H1 (cell line): ENCODE measurements around the gene CLEC16A. TPM values are rescaled to one million over a fixed set of nuclear protein-coding genes. Genes with fewer than 3 reads are reported as not detected.
A peak's percentile ranks its signal among the peaks of the same experiment; 100 is the strongest.

ENCODE experiments used
- CTCF ChIA-PET: fragments of 300-600 bp; sonication (Branson Sonifier 250); formaldehyde crosslinking; loops from one replicate; lab custom pipeline; 2021; ENCODE audit not compliant: partially characterized antibody; lab: Charles Lee
- POLR2A ChIA-PET: fragments of 300-600 bp; sonication (Branson Sonifier 250); formaldehyde crosslinking; loops from one replicate; lab custom pipeline; 2021; ENCODE audit warnings: inconsistent platforms; ENCODE audit not compliant: partially characterized antibody; lab: Charles Lee
- DNase-seq, 2 experiments: peaks; one replicate each; pipeline versions ENCODE4 v3.0.0 to v3.0.0-alpha.2; 2010 to 2022; ENCODE audit warnings: low spot score in 2 of 2, low read depth in 1 of 2, mixed read lengths in 1 of 2
- FAIRE-seq: peaks from 2 replicates; lab custom pipeline; 2011; peaks lifted over from hg19 to GRCh38; lab: Jason Lieb, UNC
- H2AFZ ChIP-seq: 2 replicates; pipeline ENCODE4 v1.8.1; 2012; ENCODE audit warnings: low read length, inconsistent platforms
- H2AK5ac ChIP-seq: 2 replicates; pipeline ENCODE4 v1.6.1; 2013; ENCODE audit warnings: low read depth, low read length
- H2BK120ac ChIP-seq: replicated peaks from 2 replicates; pipeline ENCODE3; 2013; ENCODE audit warnings: low read depth, low read length, inconsistent platforms
- H2BK12ac ChIP-seq: 2 replicates; pipeline ENCODE4 v1.6.1; 2013; ENCODE audit warnings: low read depth, low read length
- H2BK15ac ChIP-seq: 2 replicates; pipeline ENCODE4 v1.6.1; 2013; ENCODE audit warnings: low read length
- H2BK20ac ChIP-seq: 2 replicates; pipeline ENCODE4 v1.6.1; 2013; ENCODE audit warnings: low read length
- H2BK5ac ChIP-seq: 2 replicates; pipeline ENCODE4 v1.6.1; 2013; ENCODE audit warnings: low read depth, low read length
- H3K14ac ChIP-seq: 2 replicates; pipeline ENCODE4 v1.6.1; 2013; ENCODE audit warnings: inconsistent platforms; ENCODE audit not compliant: insufficient read length
- H3K18ac ChIP-seq: 2 replicates; pipeline ENCODE4 v1.6.1; 2013; ENCODE audit warnings: low read length; ENCODE audit errors: extremely low read depth
- H3K23ac ChIP-seq: 2 replicates; pipeline ENCODE4 v1.6.1; 2013; ENCODE audit warnings: inconsistent platforms; ENCODE audit not compliant: insufficient read length
- H3K23me2 ChIP-seq: 2 replicates; pipeline ENCODE4 v1.6.1; 2013; ENCODE audit warnings: low read depth, low read length
- H3K27ac ChIP-seq: 2 replicates; pipeline ENCODE4 v1.6.1; 2011; ENCODE audit warnings: low read depth, low read length, inconsistent platforms
- H3K27me3 ChIP-seq, 4 experiments: replicated peaks in 1 of 4; 1 replicate in 1 of 4; 2 replicates in 3 of 4; pipeline versions ENCODE4 v1.6.1 to v1.8.1; 2011 to 2013; ENCODE audit warnings: low read length in 3 of 4, mild to moderate bottlenecking in 3 of 4, inconsistent platforms in 2 of 4, mixed read lengths in 2 of 4, moderate library complexity in 1 of 4; ENCODE audit not compliant: control insufficient read depth in 3 of 4, insufficient read depth in 3 of 4; ENCODE audit errors: extremely low read depth in 1 of 4
- H3K36me3 ChIP-seq, 4 experiments: 2 replicates each; pipeline versions ENCODE4 v1.6.1 to v1.8.1; 2011 to 2013; ENCODE audit warnings: mild to moderate bottlenecking in 4 of 4, low read length in 3 of 4, moderate library complexity in 2 of 4, control low read depth in 1 of 4, inconsistent platforms in 1 of 4; ENCODE audit not compliant: insufficient read depth in 4 of 4, control insufficient read depth in 2 of 4
- H3K4ac ChIP-seq: replicated peaks from 2 replicates; pipeline ENCODE3; 2013; ENCODE audit warnings: low read length, low read depth, mixed read lengths, inconsistent platforms; ENCODE audit not compliant: insufficient read length
- H3K4me1 ChIP-seq, 4 experiments: replicated peaks in 1 of 4; 1 replicate in 1 of 4; 2 replicates in 3 of 4; pipeline versions ENCODE4 v1.6.1 to v1.8.1; 2011 to 2013; ENCODE audit warnings: low read length in 3 of 4, inconsistent platforms in 2 of 4, mixed read lengths in 1 of 4; ENCODE audit not compliant: insufficient read depth in 4 of 4, control insufficient read depth in 3 of 4
- H3K4me2 ChIP-seq, 2 experiments: 2 replicates each; pipeline versions ENCODE4 v1.6.1 to v1.8.1; 2011 to 2013; ENCODE audit warnings: low read depth in 2 of 2, low read length in 2 of 2, control low read depth in 1 of 2, inconsistent platforms in 1 of 2, mild to moderate bottlenecking in 1 of 2; ENCODE audit not compliant: insufficient read depth in 1 of 2
- H3K4me3 ChIP-seq, 4 experiments: fragments of 200-600, 300-600 bp in 1 of 4; sonication (generic), shearing (Covaris generic), sonication (Bioruptor Twin) in 1 of 4; 2 replicates each; pipeline versions ENCODE4 v1.5.1 to v1.8.1; 2011 to 2016; ENCODE audit warnings: low read length in 4 of 4, low read depth in 3 of 4, control low read depth in 2 of 4, inconsistent platforms in 2 of 4, mild to moderate bottlenecking in 2 of 4, mixed read lengths in 1 of 4, moderate library complexity in 1 of 4; ENCODE audit not compliant: insufficient read depth in 2 of 4; ENCODE audit errors: extremely low read depth in 1 of 4
- H3K56ac ChIP-seq: replicated peaks from 2 replicates; pipeline ENCODE3; 2013; ENCODE audit warnings: low read depth, mild to moderate bottlenecking, mixed read lengths, low read length, inconsistent platforms; ENCODE audit not compliant: insufficient read length
- H3K79me1 ChIP-seq: 2 replicates; pipeline ENCODE4 v1.6.1; 2013; ENCODE audit warnings: low read depth, low read length, control low read depth
- H3K79me2 ChIP-seq, 2 experiments: 2 replicates each; pipeline versions ENCODE4 v1.6.1 to v1.8.1; 2012 to 2013; ENCODE audit warnings: low read length in 2 of 2, mild to moderate bottlenecking in 2 of 2, inconsistent platforms in 1 of 2; ENCODE audit not compliant: insufficient read depth in 2 of 2, control insufficient read depth in 1 of 2
- H3K9ac ChIP-seq, 4 experiments: replicated peaks in 1 of 4; 1 replicate in 1 of 4; 2 replicates in 3 of 4; pipeline versions ENCODE4 v1.6.1 to v1.8.1; 2011 to 2013; ENCODE audit warnings: low read depth in 3 of 4, low read length in 3 of 4, control low read depth in 2 of 4, mild to moderate bottlenecking in 2 of 4, moderate library complexity in 2 of 4, inconsistent platforms in 1 of 4; ENCODE audit errors: extremely low read depth in 1 of 4
- H3K9me3 ChIP-seq, 2 experiments: 2 replicates each; pipeline versions ENCODE4 v1.6.1 to v1.8.1; 2012 to 2013; ENCODE audit warnings: mild to moderate bottlenecking in 2 of 2, moderate library complexity in 2 of 2, control low read depth in 1 of 2, inconsistent platforms in 1 of 2, low read depth in 1 of 2, low read length in 1 of 2, mixed read lengths in 1 of 2; ENCODE audit not compliant: insufficient read depth in 2 of 2
- H4K20me1 ChIP-seq, 2 experiments: replicated peaks in 1 of 2; 2 replicates each; pipeline versions ENCODE3 to v1.8.1; 2011 to 2013; ENCODE audit warnings: inconsistent platforms in 2 of 2, low read length in 2 of 2, mild to moderate bottlenecking in 1 of 2; ENCODE audit not compliant: insufficient read depth in 2 of 2, control insufficient read depth in 1 of 2
- H4K5ac ChIP-seq: 2 replicates; pipeline ENCODE4 v1.6.1; 2013; ENCODE audit warnings: low read length, low read depth, mixed read lengths, inconsistent platforms; ENCODE audit not compliant: insufficient read length
- H4K8ac ChIP-seq: 2 replicates; pipeline ENCODE4 v1.8.0; 2013; ENCODE audit warnings: mild to moderate bottlenecking, moderate library complexity, low read length, inconsistent platforms; ENCODE audit not compliant: insufficient read depth; ENCODE audit errors: extremely low read depth
- H4K91ac ChIP-seq: replicated peaks from 2 replicates; pipeline ENCODE3; 2013; ENCODE audit warnings: low read length, mixed read lengths, inconsistent platforms; ENCODE audit not compliant: insufficient read length
- BCL11A ChIP-seq, 2 experiments: IDR thresholded peaks; one replicate each; pipeline ENCODE4 v1.6.1; 2011; ENCODE audit warnings: low read depth in 2 of 2, low read length in 2 of 2, mild to moderate bottlenecking in 2 of 2
- CTBP2 ChIP-seq: IDR thresholded peaks from 2 replicates; pipeline ENCODE4 v1.7.0; 2011; ENCODE audit warnings: borderline replicate concordance, mild to moderate bottlenecking, moderate library complexity, mixed read lengths, low read length; ENCODE audit not compliant: insufficient read depth, insufficient read length
- EZH2 ChIP-seq: fragments of 200-600 bp; sonication (generic); IDR thresholded peaks from 2 replicates; pipeline ENCODE4 v1.7.1; 2012; ENCODE audit warnings: low read depth, mild to moderate bottlenecking, moderate library complexity, low read length, inconsistent platforms; ENCODE audit not compliant: severe bottlenecking
- GTF2F1 ChIP-seq: IDR thresholded peaks from 2 replicates; pipeline ENCODE4 v1.6.1; 2012; ENCODE audit warnings: low read depth, low read length, improper control_type of control experiment, borderline replicate concordance
- HDAC2 ChIP-seq, 2 experiments: fragments of 300-600 bp in 1 of 2; sonication (generic) in 1 of 2; IDR thresholded peaks; 2 replicates each; pipeline ENCODE4 v1.6.1; 2011 to 2012; ENCODE audit warnings: low read depth in 2 of 2, low read length in 2 of 2, mild to moderate bottlenecking in 2 of 2, moderate library complexity in 2 of 2, borderline replicate concordance in 1 of 2, inconsistent platforms in 1 of 2
- KDM4A ChIP-seq: IDR thresholded peaks from one replicate; pipeline ENCODE4 v1.7.1; 2012; ENCODE audit warnings: low read depth, mild to moderate bottlenecking, moderate library complexity, low read length, inconsistent platforms; ENCODE audit not compliant: severe bottlenecking
- RBBP5 ChIP-seq: IDR thresholded peaks from 2 replicates; pipeline ENCODE4 v1.7.1; 2012; ENCODE audit warnings: low read depth, mild to moderate bottlenecking, inconsistent platforms, low read length, moderate library complexity, borderline replicate concordance
- SIRT6 ChIP-seq: IDR thresholded peaks from one replicate; pipeline ENCODE4 v1.7.1; 2012; ENCODE audit warnings: low read length, inconsistent platforms
- SRF ChIP-seq: IDR thresholded peaks from 2 replicates; pipeline ENCODE4 v1.6.1; 2011; ENCODE audit warnings: mild to moderate bottlenecking, low read depth, low read length, moderate library complexity
- SUZ12 ChIP-seq: fragments of 200-600 bp; sonication (generic); IDR thresholded peaks from 2 replicates; pipeline ENCODE4 v1.6.1; 2012; ENCODE audit warnings: mild to moderate bottlenecking, inconsistent platforms, low read length, moderate library complexity, mixed read lengths
- TBP ChIP-seq: IDR thresholded peaks from 2 replicates; pipeline ENCODE4 v1.6.1; 2011; ENCODE audit warnings: low read depth, low read length, improper control_type of control experiment
- WGBS, 2 experiments: shearing (Covaris generic) in 1 of 2; methylation state at CpG; one replicate each; pipeline versions ENCODE4 v1.1.6 to v1.1.7; 2013 to 2015; ENCODE audit warnings: low lambda C conversion rate in 2 of 2, mixed read lengths in 2 of 2, inconsistent platforms in 1 of 2, low coverage in 1 of 2, missing lambda C conversion rate in 1 of 2; ENCODE audit not compliant: insufficient replicate concordance in 2 of 2, insufficient coverage in 1 of 2, insufficient read length in 1 of 2; ENCODE audit errors: extremely low coverage in 1 of 2, missing lambda C conversion rate in 1 of 2; 5-methylcytosine and 5-hydroxymethylcytosine counted together
- polyA plus RNA-seq, 7 experiments: library from polyadenylated mRNA; depleted of rRNA in 3 of 7; stranded (reverse) in 5 of 7; unstranded in 2 of 7; fragments of >200 nt in 5 of 7; fragments of 200-250 nt in 2 of 7; gene quantifications; 1 replicate in 5 of 7; 2 replicates in 1 of 7; 4 replicates in 1 of 7; pipeline versions ENCODE4 v1.2.1 to v1.2.3, GENCODE V29; 2011 to 2013; ENCODE audit warnings: missing spikeins in 2 of 7, mixed read lengths in 2 of 7
- total RNA-seq: library from RNA; stranded (reverse); fragmentation: NEBNext Ultra II Directional; extraction: Animal tissue kit (Norgen Biotek cat#: 25700); gene quantifications from 2 replicates; pipeline ENCODE4 v1.2.1, GENCODE V29; 2021
- TF ChIP-seq, protein P1 (sequence below): IDR thresholded peaks from 2 replicates; pipeline ENCODE4 v1.6.1; 2012; ENCODE audit warnings: inconsistent platforms

CLEC16A gene
- total and polyA plus RNA-seq, 2 of the 8 experiments (the other 6 are each of a cell fraction or from before 2014, with no cell fraction given): 7.6 to 19.3 TPM

DNA sequence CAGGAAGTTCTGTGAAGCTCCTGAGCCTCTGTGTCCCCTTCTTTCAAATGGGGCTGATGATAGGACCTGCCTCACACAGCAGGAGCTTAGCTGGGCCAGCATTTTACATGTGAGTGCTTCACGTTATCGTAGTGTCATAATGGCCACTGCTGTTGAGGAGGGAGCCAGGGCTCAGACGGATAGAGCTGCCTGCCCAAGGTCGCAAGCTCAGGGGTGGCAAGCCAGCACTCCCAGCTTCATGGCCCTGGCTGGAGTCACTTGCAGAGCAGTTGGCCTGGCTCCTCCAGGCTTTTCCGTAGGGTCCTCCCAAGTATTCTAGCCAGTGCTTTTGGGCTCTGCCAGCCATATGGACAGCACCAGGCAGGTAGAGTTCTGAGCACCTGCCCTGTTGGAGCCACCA lies 196.5 kb downstream of the CLEC16A start:
- no peak overlapping the region for H4K91ac ChIP-seq
- H3K79me1 ChIP-seq: no peaks in the 10 kb centered on the region
- no peak overlapping the region for H3K14ac ChIP-seq
- H2BK5ac ChIP-seq: no peak overlapping the region
- FAIRE-seq (no peak), DNase-seq (no peak)
- H3K4me1 ChIP-seq: peaks cover 0 to 3% (median 2%) of the 10 kb centered on the region in 4 experiments; a peak in 5 of 7 replicates
- H3K56ac ChIP-seq: no peak overlapping the region
- POLR2A ChIA-PET: interaction anchor here (1.4 kb wide), 1 partner anchor 8 kb away, joined by 4 read pairs; no protein-coding TSS in a partner anchor
- H4K20me1 ChIP-seq: peaks cover 0 to 2% of the 10 kb centered on the region in 2 experiments
- H3K4me2 ChIP-seq: no peak overlapping the region
- no peaks in the 10 kb centered on the region for H3K36me3 ChIP-seq
- H2BK15ac ChIP-seq: no peak overlapping the region; the same call in 1 of the 2 replicates
- H3K79me2 ChIP-seq: no peaks in the 10 kb centered on the region
- WGBS, 2 experiments: 83% methylated on average over 5 of the region's 5 CpGs; no CpG with 5 or more reads in 1 of the 2 experiments
- no peak overlapping the region for H4K5ac ChIP-seq
- H3K23ac ChIP-seq: no peak overlapping the region
- no peak overlapping the region for H2AK5ac ChIP-seq
- no peak overlapping the region for H2AFZ ChIP-seq
- no peaks in the 10 kb centered on the region for H3K27me3 ChIP-seq
- no peak overlapping the region for H2BK12ac ChIP-seq
- no peak overlapping the region; a peak in 1 of 7 replicates for H3K9ac ChIP-seq
- H3K23me2 ChIP-seq: no peaks in the 10 kb centered on the region; the same call in 1 of the 2 replicates
- H4K8ac ChIP-seq: no peak overlapping the region
- H3K9me3 ChIP-seq: no peaks in the 10 kb centered on the region
- H2BK120ac ChIP-seq: no peak overlapping the region
- CTCF ChIA-PET: interaction anchor here (0.6 to 2.0 kb wide), 2 partner anchors 77 to 187 kb away, joined by 3 to 8 read pairs; no protein-coding TSS in a partner anchor
- H3K4me3 ChIP-seq: no peak overlapping the region
- no peak overlapping the region for H3K4ac ChIP-seq
- H3K27ac ChIP-seq: no peak overlapping the region
- H2BK20ac ChIP-seq: no peak overlapping the region
- 0 out of 2 replicates have a peak overlapping the region, but pooled peaks have one; percentile 38 for H3K18ac ChIP-seq
- no peak for TF ChIP-seq HDAC2 (IDR thresholded peaks at IDR 0.05; ENCODE audit: borderline replicate concordance in 1 of 2, low read depth in 2 of 2, low read length in 2 of 2)
- TF ChIP-seq CTBP2: no peak
- no peak for TF ChIP-seq TBP
- no peak for TF ChIP-seq GTF2F1
- TF ChIP-seq, protein P1, sequence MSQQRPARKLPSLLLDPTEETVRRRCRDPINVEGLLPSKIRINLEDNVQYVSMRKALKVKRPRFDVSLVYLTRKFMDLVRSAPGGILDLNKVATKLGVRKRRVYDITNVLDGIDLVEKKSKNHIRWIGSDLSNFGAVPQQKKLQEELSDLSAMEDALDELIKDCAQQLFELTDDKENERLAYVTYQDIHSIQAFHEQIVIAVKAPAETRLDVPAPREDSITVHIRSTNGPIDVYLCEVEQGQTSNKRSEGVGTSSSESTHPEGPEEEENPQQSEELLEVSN: no peak
- no peak for TF ChIP-seq SUZ12
- TF ChIP-seq KDM4A: no peak
- no peak for TF ChIP-seq SRF
- TF ChIP-seq EZH2: no peak
- no peak for TF ChIP-seq SIRT6
- TF ChIP-seq BCL11A (IDR thresholded peaks at IDR 0.05; ENCODE audit: low read depth in 2 of 2, low read length in 2 of 2): no peak
- TF ChIP-seq RBBP5: no peak
